Cardiac muscle cell (in vitro differentiated cells and primary cell): Measurements from ENCODE around the gene SPEF2. TPM values are rescaled to one million over a fixed set of nuclear protein-coding genes. Genes with fewer than 3 reads are reported as not detected.

Experiments
- DNase-seq, 2 donors: peaks; one replicate each; pipeline versions ENCODE4 v3.0.0 to v3.0.0-alpha.2; 2010 to 2017; ENCODE audit warnings: low read depth in 1 of 2, low spot score in 1 of 2
- H3K27ac ChIP-seq: fragments of 200-600 bp; sonication (generic); 2 replicates; pipeline ENCODE4 v1.5.1; 2016
- H3K27me3 ChIP-seq: fragments of 200-600 bp; sonication (generic); 2 replicates; pipeline ENCODE4 v1.6.0; 2016; ENCODE audit warnings: control low read depth
- H3K36me3 ChIP-seq: fragments of 200-600 bp; sonication (generic); 2 replicates; pipeline ENCODE4 v1.5.1; 2016; ENCODE audit warnings: control low read depth
- H3K4me1 ChIP-seq: fragments of 200-600 bp; sonication (generic); 2 replicates; pipeline ENCODE4 v1.8.1; 2017; ENCODE audit warnings: low read depth, mild to moderate bottlenecking, mixed run types
- H3K4me3 ChIP-seq: fragments of 200-600 bp; sonication (generic); 2 replicates; pipeline ENCODE4 v1.5.1; 2016; ENCODE audit warnings: mild to moderate bottlenecking
- H3K9me3 ChIP-seq: fragments of 200-600 bp; sonication (generic); 2 replicates; pipeline ENCODE4 v1.5.1; 2017; ENCODE audit warnings: low read depth, mild to moderate bottlenecking, control low read depth
- CTCF ChIP-seq: IDR thresholded peaks from 2 replicates; pipeline ENCODE4 v1.5.1; 2012; ENCODE audit warnings: low read depth, mild to moderate bottlenecking, low read length
- polyA plus RNA-seq: library from polyadenylated mRNA; unstranded; fragments of >200 nt; fragmentation: Nextera tagmentation; extraction: Ambion mirVana; gene quantifications from 2 replicates; pipeline ENCODE4 v1.2.1, GENCODE V29; 2016
- total RNA-seq: library from RNA; depleted of rRNA; stranded (reverse); fragments of >200 nt; gene quantifications from 2 replicates; pipeline ENCODE4 v1.2.3, GENCODE V29; 2016

The SPEF2 gene
- total and polyA plus RNA-seq, 2 experiments from 2014 or later, result 3.2 to 5.7 TPM

GRCh38 chr5:35849860-35850259, 232.2 kb downstream of the SPEF2 start:
- Histone ChIP-seq H3K27me3 (no peaks in the 10 kb centered on the region), H3K36me3 (no peaks in the 10 kb centered on the region), H3K9me3 (no peaks in the 10 kb centered on the region), H3K4me1 (no peaks in the 10 kb centered on the region), H3K4me3 (no peak overlapping the region), H3K27ac (no peak overlapping the region)
- DNase-seq, result no peak
- no peak for TF ChIP-seq CTCF

DNA sequence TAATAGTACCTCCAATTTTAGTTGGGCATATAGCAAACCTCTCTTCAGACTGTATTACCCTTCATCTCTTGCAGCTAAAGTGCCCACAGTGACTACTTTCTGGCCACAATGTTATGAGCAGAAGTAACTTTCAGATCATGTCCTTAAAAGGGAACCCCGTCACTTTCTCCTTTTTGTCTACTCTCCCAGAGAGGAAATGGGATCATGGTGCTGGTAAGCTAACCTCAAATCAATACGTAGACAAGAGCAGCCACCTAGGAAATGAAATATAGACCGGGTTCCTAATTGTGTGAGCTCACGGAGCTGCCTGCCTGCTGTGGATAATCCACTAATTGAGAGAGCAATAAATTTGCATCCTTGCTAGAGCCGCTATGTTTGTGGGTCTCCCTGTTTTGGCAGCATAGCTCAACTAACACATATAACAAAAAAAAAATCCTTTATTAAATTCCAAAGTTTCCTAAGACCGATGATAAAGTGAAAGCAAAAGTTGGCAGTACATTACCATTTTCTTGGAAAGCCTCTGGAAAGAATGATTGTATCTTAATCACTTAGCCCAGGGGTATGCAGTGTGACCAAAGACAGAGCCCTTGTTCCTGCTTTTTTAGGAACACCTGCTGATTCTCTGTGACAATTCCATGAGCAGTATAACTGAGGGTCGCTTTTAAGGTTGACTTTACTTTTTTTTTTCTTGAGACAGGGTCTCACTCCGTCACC, 233.5 kb downstream of the SPEF2 start:
- H3K27ac ChIP-seq, result no peak overlapping the region
- H3K9me3 ChIP-seq, result no peaks in the 10 kb centered on the region
- peak in 1 of 2 donors; percentile 43 for DNase-seq
- TF ChIP-seq CTCF, result no peak
- H3K4me3 ChIP-seq, result no peak overlapping the region
- H3K27me3 ChIP-seq, result no peaks in the 10 kb centered on the region
- H3K36me3 ChIP-seq, result no peaks in the 10 kb centered on the region
- H3K4me1 ChIP-seq, result no peaks in the 10 kb centered on the region

DNA sequence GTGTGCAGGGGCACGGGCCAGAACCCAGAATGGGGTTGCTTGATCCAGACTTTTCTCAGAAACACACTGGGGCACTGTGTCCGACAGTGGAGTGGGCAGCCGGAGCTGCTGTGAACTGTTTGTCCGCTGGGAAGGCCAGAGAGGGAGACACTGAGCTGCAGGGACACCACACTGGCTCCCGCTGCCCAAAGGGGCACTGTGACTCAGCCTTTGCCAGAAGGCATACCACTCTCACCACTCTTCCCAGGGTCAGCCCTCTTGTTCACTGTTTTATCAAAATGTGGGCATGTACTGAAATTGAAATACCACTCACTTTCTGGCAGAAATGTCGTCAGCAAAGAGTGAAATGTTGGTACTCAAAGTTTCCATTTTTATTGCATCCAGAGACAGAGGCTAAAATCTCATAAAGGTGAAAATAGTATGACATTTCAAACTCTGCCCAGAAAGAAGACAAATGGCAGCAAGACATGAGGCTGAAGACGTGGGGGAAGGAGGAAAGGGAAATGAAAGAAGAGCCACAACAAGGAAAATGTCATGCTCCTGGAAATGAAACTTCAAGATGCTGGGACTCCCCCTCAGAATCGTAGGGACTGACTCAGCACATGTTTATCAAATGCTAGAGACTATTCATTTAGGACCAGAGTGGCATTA, 234.5 kb downstream of the SPEF2 start:
- Histone ChIP-seq H3K9me3 (no peaks in the 10 kb centered on the region), H3K36me3 (no peaks in the 10 kb centered on the region), H3K27me3 (no peaks in the 10 kb centered on the region), H3K4me1 (no peaks in the 10 kb centered on the region), H3K4me3 (no peak overlapping the region), H3K27ac (no peak overlapping the region)
- no peak for TF ChIP-seq CTCF
- peak in 1 of 2 donors; percentile 17 for DNase-seq

- H3K4me1 ChIP-seq, result no peaks in the 10 kb centered on the region
- H3K27ac ChIP-seq, result no peak overlapping the region
- no peak overlapping the region for H3K4me3 ChIP-seq
These were observed 235.1 kb downstream of the SPEF2 start for GRCh38 chr5:35852773-35853172.

DNA sequence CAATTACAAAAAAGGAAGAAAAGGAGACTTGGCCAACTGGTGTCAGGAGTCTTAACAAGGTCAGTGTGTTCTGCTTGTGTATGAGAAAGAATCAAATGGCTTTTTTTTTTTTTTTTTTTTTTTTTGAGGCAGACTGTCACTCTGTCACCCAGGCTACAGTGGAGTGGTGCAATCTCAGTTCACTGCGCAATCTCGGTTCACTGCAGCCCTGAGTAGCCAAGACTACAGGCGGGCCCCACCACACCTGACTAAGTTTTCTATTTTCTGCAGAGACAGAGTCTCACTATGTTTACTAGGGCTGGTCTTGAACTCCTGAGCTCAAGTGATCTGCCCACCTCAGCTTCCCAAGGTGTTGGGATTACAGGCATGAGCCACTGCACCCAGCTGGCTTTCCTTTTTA, 236.0 kb downstream of the SPEF2 start:
- no peaks in the 10 kb centered on the region for H3K36me3 ChIP-seq
- TF ChIP-seq CTCF, result no peak

More at GRCh38 chr5:35852773-35853172, 235.1 kb downstream of the SPEF2 start:
- no peak for DNase-seq
- Histone ChIP-seq H3K27me3 (no peaks in the 10 kb centered on the region), H3K36me3 (no peaks in the 10 kb centered on the region), H3K9me3 (no peaks in the 10 kb centered on the region)
- no peak for TF ChIP-seq CTCF

More for the DNA sequence above, 236.0 kb downstream of the SPEF2 start:
- peak in 1 of 2 donors; percentile 36 for DNase-seq
- no peak overlapping the region for H3K27ac ChIP-seq
- no peaks in the 10 kb centered on the region for H3K27me3 ChIP-seq
- no peak overlapping the region for H3K4me3 ChIP-seq
- H3K4me1 ChIP-seq, result no peaks in the 10 kb centered on the region
- H3K9me3 ChIP-seq, result no peaks in the 10 kb centered on the region
